Measurements from ENCODE around the gene POLG2. TPM values are rescaled to one million over a fixed set of nuclear protein-coding genes. Genes with fewer than 3 reads are reported as not detected.
A peak's percentile ranks its signal among the peaks of the same experiment; 100 is the strongest.

The POLG2 gene
- total and polyA plus RNA-seq, 2 donors (not counting 3 experiments of a cell fraction or from before 2014, with no cell fraction given) = 6.5 to 18.6 TPM

DNA sequence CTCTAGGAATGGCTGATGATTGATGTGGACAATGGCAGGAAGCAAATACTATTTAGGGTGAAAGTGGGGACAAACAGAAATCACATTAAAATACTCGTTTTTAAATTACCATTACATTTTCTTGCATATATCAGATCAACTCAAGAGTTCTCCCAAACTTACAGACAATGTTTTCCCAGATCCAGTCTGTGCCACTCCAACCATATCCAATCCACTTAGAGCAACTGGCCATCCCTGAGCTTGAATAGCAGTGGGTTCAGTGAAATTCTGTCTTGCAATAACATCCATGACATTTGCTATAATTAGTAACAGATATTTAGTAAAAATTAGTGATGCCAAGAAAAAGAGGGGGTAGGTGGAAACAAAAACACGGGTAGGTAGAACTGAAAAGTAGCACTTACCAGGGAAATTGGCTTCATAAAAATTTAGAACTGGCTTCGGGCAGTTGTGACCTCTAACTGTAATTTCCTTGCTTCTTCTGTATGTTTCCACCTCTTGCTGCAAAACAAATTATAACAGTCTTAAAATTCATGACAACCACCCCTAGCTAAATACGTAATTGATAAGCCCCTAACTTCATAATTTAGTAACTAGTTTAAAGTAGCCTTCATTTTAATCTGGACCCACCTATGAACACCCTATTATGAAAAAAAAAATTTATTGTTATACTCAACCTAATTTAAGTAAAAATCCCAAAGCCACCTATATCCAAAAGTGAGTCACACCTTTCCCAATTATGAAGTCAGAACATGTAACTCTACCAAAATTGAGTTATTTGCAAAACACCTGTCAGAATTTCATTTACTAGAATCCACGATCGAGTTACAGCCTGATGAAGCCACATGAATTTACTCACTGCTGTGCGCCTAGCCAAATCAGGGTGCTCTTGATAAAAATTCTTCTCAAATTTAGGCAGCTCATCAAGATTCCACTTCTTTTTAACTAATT lies 7.2 kb upstream of the POLG2 start:
- Histone ChIP-seq H3K9ac (replicated peaks; ENCODE audit: extremely low read depth, insufficient read depth, low read length) (peak overlapping the region; percentile 100), H3K4me3 (replicated peaks in 1 of 3; ENCODE audit: insufficient read depth in 1 of 3, low read depth in 1 of 3, low read length in 3 of 3) (peak overlapping the region; percentile 65 to 97 (median 84)), H3K4me1 (ENCODE audit: control insufficient read depth, extremely low read depth, insufficient read depth, low read length) (peaks cover 56% of the 10 kb centered on the region), H2AFZ (ENCODE audit: low read depth, low read length) (no peak overlapping the region), H3K4me2 (ENCODE audit: insufficient read depth, low read length) (peak overlapping the region; percentile 95), H3K79me2 (ENCODE audit: control insufficient read depth, insufficient read depth, low read length) (peaks cover 85% of the 10 kb centered on the region), H3K27me3 (ENCODE audit: control insufficient read depth in 2 of 2, insufficient read depth in 2 of 2, low read length in 2 of 2) (no peaks in the 10 kb centered on the region), H3K9me3 (replicated peaks; ENCODE audit: control insufficient read depth, insufficient read depth, low read length) (no peaks in the 10 kb centered on the region), H3K9me1 (replicated peaks; ENCODE audit: control insufficient read depth, extremely low read depth, insufficient read depth, low read length) (no peaks in the 10 kb centered on the region), H3K36me3 (ENCODE audit: control insufficient read depth in 2 of 2, extremely low read depth in 1 of 2, insufficient read depth in 2 of 2, low read length in 2 of 2) (peaks cover 38 to 54% of the 10 kb centered on the region in 2 experiments), H4K20me1 (replicated peaks; ENCODE audit: control insufficient read depth, extremely low read depth, insufficient read depth, low read length) (peaks cover 41% of the 10 kb centered on the region), H3K27ac (ENCODE audit: insufficient read depth, low read depth, low read length) (peak overlapping the region; percentile 98)
- no peak for DNase-seq (ENCODE audit: low read depth, low spot score)
- no TSS peak for BruUV-seq (replicated peaks)
- ChIA-PET CTCF (no interaction called here), POLR2A (interaction anchor here (1.2 kb wide), 1 partner anchor 12 kb away, joined by 3 read pairs; no protein-coding TSS in a partner anchor)
- FAIRE-seq = no peak
- dilution Hi-C loops (cut with MboI; ENCODE audit: extremely low pct_ligation_motif_present, low sequenced_read_pairs) = no loop called here
- TF ChIP-seq FOS (IDR thresholded peaks at IDR 0.05; ENCODE audit: borderline replicate concordance, insufficient read depth, low read length) = no peak
- TF ChIP-seq EZH2 (IDR thresholded peaks at IDR 0.05; ENCODE audit: borderline replicate concordance, low read depth, low read length, severe bottlenecking) = no peak
- TF ChIP-seq JUN (IDR thresholded peaks at IDR 0.05; ENCODE audit: borderline replicate concordance, insufficient read depth, insufficient read length, low read depth) = no peak
- intact Hi-C loops (cut with micrococcal nuclease) = loop anchor here (10.0 kb wide), 1 partner anchor 241 kb away; no protein-coding TSS in a partner anchor

DNA sequence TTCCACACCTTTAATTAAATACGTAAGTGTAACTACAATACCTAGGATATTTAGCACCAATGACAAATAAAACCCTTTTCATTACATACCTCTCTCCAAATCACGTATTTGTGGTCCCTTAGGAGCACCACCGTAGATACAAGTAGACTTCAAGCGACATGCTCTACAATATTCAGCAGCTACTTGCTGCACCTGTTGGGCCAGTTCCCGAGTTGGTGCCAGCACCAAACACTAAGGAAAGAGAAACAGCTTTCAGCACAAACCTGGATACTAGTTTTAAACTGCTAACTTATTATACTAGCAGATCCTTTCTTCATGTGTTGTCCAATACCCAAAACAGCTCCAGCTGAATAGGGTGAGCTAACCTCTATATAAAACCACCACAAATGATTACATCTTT lies 6.5 kb upstream of the POLG2 start:
- no peak for TF ChIP-seq POLR2AphosphoS5 (IDR thresholded peaks at IDR 0.05; ENCODE audit: insufficient read depth, low read depth, low read length)
- TF ChIP-seq, protein P1, sequence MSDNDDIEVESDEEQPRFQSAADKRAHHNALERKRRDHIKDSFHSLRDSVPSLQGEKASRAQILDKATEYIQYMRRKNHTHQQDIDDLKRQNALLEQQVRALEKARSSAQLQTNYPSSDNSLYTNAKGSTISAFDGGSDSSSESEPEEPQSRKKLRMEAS (IDR thresholded peaks at IDR 0.05; ENCODE audit: insufficient read depth, insufficient read length) = no peak
- no peak for TF ChIP-seq MYC (IDR thresholded peaks at IDR 0.05; ENCODE audit: low read depth, low read length)
- no peak for TF ChIP-seq FOS (IDR thresholded peaks at IDR 0.05; ENCODE audit: borderline replicate concordance, insufficient read depth, low read length)
- TF ChIP-seq EZH2 (IDR thresholded peaks at IDR 0.05; ENCODE audit: borderline replicate concordance, low read depth, low read length, severe bottlenecking) = no peak
- TF ChIP-seq JUN (IDR thresholded peaks at IDR 0.05; ENCODE audit: borderline replicate concordance, insufficient read depth, insufficient read length, low read depth) = no peak
- TF ChIP-seq, protein P2, sequence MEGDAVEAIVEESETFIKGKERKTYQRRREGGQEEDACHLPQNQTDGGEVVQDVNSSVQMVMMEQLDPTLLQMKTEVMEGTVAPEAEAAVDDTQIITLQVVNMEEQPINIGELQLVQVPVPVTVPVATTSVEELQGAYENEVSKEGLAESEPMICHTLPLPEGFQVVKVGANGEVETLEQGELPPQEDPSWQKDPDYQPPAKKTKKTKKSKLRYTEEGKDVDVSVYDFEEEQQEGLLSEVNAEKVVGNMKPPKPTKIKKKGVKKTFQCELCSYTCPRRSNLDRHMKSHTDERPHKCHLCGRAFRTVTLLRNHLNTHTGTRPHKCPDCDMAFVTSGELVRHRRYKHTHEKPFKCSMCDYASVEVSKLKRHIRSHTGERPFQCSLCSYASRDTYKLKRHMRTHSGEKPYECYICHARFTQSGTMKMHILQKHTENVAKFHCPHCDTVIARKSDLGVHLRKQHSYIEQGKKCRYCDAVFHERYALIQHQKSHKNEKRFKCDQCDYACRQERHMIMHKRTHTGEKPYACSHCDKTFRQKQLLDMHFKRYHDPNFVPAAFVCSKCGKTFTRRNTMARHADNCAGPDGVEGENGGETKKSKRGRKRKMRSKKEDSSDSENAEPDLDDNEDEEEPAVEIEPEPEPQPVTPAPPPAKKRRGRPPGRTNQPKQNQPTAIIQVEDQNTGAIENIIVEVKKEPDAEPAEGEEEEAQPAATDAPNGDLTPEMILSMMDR (IDR thresholded peaks at IDR 0.05; ENCODE audit: extremely low read depth in 1 of 2, insufficient read depth in 1 of 2, low read depth in 1 of 2, low read length in 2 of 2) = no peak
- TF ChIP-seq GATA2 (IDR thresholded peaks at IDR 0.05; ENCODE audit: insufficient read depth, insufficient read length, low read depth, low read length) = no peak
- TF ChIP-seq POLR2A (IDR thresholded peaks at IDR 0.05; ENCODE audit: low read depth, low read length) = no peak
- H3K79me2 ChIP-seq (ENCODE audit: control insufficient read depth, insufficient read depth, low read length) = peaks cover 79% of the 10 kb centered on the region
- peaks cover 42 to 61% of the 10 kb centered on the region in 2 experiments for H3K36me3 ChIP-seq (ENCODE audit: control insufficient read depth in 2 of 2, extremely low read depth in 1 of 2, insufficient read depth in 2 of 2, low read length in 2 of 2)
- peak overlapping the region; percentile 95 for H3K4me2 ChIP-seq (ENCODE audit: insufficient read depth, low read length)
- no TSS peak for BruUV-seq (replicated peaks)
- H3K4me1 ChIP-seq (ENCODE audit: control insufficient read depth, extremely low read depth, insufficient read depth, low read length) = peaks cover 61% of the 10 kb centered on the region
- H3K27me3 ChIP-seq (ENCODE audit: control insufficient read depth in 2 of 2, insufficient read depth in 2 of 2, low read length in 2 of 2) = no peaks in the 10 kb centered on the region
- peak overlapping the region in 1 of 3 experiments; percentile 84 for H3K4me3 ChIP-seq (replicated peaks in 1 of 3; ENCODE audit: insufficient read depth in 1 of 3, low read depth in 1 of 3, low read length in 3 of 3)
- DNase-seq (ENCODE audit: low read depth, low spot score) = no peak
- intact Hi-C loops (cut with micrococcal nuclease) = loop anchor here (10.0 kb wide), 1 partner anchor 241 kb away; no protein-coding TSS in a partner anchor
- CTCF ChIA-PET = no interaction called here
- dilution Hi-C loops (cut with MboI; ENCODE audit: extremely low pct_ligation_motif_present, low sequenced_read_pairs) = no loop called here
- no peak overlapping the region for H3K9ac ChIP-seq (replicated peaks; ENCODE audit: extremely low read depth, insufficient read depth, low read length)
- FAIRE-seq = no peak
- H2AFZ ChIP-seq (ENCODE audit: low read depth, low read length) = no peak overlapping the region
- H4K20me1 ChIP-seq (replicated peaks; ENCODE audit: control insufficient read depth, extremely low read depth, insufficient read depth, low read length) = peaks cover 41% of the 10 kb centered on the region
- H3K27ac ChIP-seq (ENCODE audit: insufficient read depth, low read depth, low read length) = no peak overlapping the region
- POLR2A ChIA-PET = no interaction called here
- H3K9me1 ChIP-seq (replicated peaks; ENCODE audit: control insufficient read depth, extremely low read depth, insufficient read depth, low read length) = no peaks in the 10 kb centered on the region
- H3K9me3 ChIP-seq (replicated peaks; ENCODE audit: control insufficient read depth, insufficient read depth, low read length) = no peaks in the 10 kb centered on the region

Data from endothelial cell of umbilical vein (primary cell).